SK-N-SH (cell line): ENCODE measurements around the gene USP22.

Source experiments
- EZH2phosphoT487 ChIP-seq: fragments of 200-600 bp; sonication (generic); IDR thresholded peaks from 2 replicates; pipeline ENCODE4 v1.6.1; 2017; ENCODE audit warnings: low read depth, mixed run types, mild to moderate bottlenecking, antibody characterized with exemption, moderate library complexity, borderline replicate concordance
- JUND ChIP-seq: IDR thresholded peaks from 2 replicates; pipeline ENCODE4 v1.4.0; 2012
- POLR2AphosphoS5 ChIP-seq: IDR thresholded peaks from 2 replicates; pipeline ENCODE4 v1.6.1; 2012; ENCODE audit warnings: low read depth, low read length
- RAD21 ChIP-seq: IDR thresholded peaks from 2 replicates; pipeline ENCODE4 v1.6.1; 2012; ENCODE audit warnings: mild to moderate bottlenecking, low read length
- TF ChIP-seq, protein P1 (sequence below): fragments of 200-600 bp; sonication (generic); IDR thresholded peaks from 2 replicates; pipeline ENCODE4 v1.6.1; 2017; ENCODE audit warnings: antibody characterized with exemption, mild to moderate bottlenecking, moderate library complexity
- TF ChIP-seq, protein P2 (sequence below): IDR thresholded peaks from 2 replicates; pipeline ENCODE4 v1.6.1; 2012; ENCODE audit warnings: mild to moderate bottlenecking, low read depth, low read length, moderate library complexity

DNA sequence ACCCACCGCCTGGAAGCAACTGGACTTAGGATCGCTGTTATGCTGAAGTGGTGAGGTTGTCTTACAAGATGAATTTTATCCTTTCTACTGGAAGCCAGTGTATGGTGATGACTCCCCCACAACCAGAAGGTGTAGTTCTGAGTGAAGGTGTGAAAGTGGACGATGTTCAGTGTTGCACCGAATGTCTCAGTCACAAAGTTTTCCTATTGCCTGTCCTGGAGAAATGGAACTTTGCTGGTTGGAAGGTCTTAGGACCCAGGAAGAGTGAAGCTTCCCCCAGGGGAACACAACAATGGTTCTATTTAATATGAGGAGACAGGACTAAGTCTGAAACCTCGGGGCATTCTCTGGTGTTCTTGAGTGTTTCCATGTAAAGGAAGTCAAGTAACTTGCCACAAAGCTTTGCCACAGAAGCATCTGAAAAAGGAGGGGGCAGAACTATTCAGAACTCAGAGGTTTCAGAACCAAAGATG lies 44.2 kb downstream of the USP22 start:
- TF ChIP-seq EZH2phosphoT487 (no peak), RAD21 (no peak), JUND (no peak), POLR2AphosphoS5 (no peak)
- TF ChIP-seq, protein P1, sequence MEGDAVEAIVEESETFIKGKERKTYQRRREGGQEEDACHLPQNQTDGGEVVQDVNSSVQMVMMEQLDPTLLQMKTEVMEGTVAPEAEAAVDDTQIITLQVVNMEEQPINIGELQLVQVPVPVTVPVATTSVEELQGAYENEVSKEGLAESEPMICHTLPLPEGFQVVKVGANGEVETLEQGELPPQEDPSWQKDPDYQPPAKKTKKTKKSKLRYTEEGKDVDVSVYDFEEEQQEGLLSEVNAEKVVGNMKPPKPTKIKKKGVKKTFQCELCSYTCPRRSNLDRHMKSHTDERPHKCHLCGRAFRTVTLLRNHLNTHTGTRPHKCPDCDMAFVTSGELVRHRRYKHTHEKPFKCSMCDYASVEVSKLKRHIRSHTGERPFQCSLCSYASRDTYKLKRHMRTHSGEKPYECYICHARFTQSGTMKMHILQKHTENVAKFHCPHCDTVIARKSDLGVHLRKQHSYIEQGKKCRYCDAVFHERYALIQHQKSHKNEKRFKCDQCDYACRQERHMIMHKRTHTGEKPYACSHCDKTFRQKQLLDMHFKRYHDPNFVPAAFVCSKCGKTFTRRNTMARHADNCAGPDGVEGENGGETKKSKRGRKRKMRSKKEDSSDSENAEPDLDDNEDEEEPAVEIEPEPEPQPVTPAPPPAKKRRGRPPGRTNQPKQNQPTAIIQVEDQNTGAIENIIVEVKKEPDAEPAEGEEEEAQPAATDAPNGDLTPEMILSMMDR = no peak
- TF ChIP-seq, protein P2, sequence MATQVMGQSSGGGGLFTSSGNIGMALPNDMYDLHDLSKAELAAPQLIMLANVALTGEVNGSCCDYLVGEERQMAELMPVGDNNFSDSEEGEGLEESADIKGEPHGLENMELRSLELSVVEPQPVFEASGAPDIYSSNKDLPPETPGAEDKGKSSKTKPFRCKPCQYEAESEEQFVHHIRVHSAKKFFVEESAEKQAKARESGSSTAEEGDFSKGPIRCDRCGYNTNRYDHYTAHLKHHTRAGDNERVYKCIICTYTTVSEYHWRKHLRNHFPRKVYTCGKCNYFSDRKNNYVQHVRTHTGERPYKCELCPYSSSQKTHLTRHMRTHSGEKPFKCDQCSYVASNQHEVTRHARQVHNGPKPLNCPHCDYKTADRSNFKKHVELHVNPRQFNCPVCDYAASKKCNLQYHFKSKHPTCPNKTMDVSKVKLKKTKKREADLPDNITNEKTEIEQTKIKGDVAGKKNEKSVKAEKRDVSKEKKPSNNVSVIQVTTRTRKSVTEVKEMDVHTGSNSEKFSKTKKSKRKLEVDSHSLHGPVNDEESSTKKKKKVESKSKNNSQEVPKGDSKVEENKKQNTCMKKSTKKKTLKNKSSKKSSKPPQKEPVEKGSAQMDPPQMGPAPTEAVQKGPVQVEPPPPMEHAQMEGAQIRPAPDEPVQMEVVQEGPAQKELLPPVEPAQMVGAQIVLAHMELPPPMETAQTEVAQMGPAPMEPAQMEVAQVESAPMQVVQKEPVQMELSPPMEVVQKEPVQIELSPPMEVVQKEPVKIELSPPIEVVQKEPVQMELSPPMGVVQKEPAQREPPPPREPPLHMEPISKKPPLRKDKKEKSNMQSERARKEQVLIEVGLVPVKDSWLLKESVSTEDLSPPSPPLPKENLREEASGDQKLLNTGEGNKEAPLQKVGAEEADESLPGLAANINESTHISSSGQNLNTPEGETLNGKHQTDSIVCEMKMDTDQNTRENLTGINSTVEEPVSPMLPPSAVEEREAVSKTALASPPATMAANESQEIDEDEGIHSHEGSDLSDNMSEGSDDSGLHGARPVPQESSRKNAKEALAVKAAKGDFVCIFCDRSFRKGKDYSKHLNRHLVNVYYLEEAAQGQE = no peak
